HepG2 (cell line): Measurements from ENCODE around the gene CBFA2T2. TPM values are rescaled to one million over a fixed set of nuclear protein-coding genes. Genes with fewer than 3 reads are reported as not detected.

ENCODE experiments used
- ATAC-seq: fragments of 200-7000 bp; cut with Tn5 transposase; 3 replicates; pipeline ENCODE4 v1.9.1; 2020; ENCODE audit warnings: mild to moderate bottlenecking, moderate library complexity
- BruUV-seq: library from RNA; stranded (reverse); fragments of 400-500 nt; replicated peaks from 2 replicates; lab custom pipeline; 2021; lab: Mats Ljungman, UMichigan
- CTCF ChIA-PET: fragments of 300-600 bp; formaldehyde crosslinking; extraction: SDS; loops from one replicate; lab custom pipeline; 2021; ENCODE audit warnings: low total read pairs, inconsistent platforms, low intra/inter-chr PET ratio; lab: Yijun Ruan, JAX
- POLR2A ChIA-PET: fragments of 350-600 bp; sonication (Branson Sonifier 250); formaldehyde crosslinking; loops from one replicate; lab custom pipeline; 2020; ENCODE audit warnings: antibody characterized with exemption, inconsistent platforms; lab: Yijun Ruan, JAX
- DNase-seq: peaks from one replicate; pipeline ENCODE4 v3.0.0-alpha.2; 2015; ENCODE audit warnings: low spot score
- FAIRE-seq: peaks from 3 replicates; lab custom pipeline; 2011; peaks lifted over from hg19 to GRCh38; lab: Jason Lieb, UNC
- H2AFZ ChIP-seq: one replicate; pipeline ENCODE4 v1.6.1; 2011; ENCODE audit warnings: low read length, inconsistent platforms
- H3K27ac ChIP-seq: fragments of 300-600 bp; 3 replicates; pipeline ENCODE4 v1.8.0; 2011; ENCODE audit warnings: mixed run types, mild to moderate bottlenecking, mixed read lengths, low read length, inconsistent platforms; ENCODE audit not compliant: insufficient read depth; ENCODE audit errors: extremely low read length
- H3K27me3 ChIP-seq, 2 experiments: fragments of 200-600 bp in 1 of 2; 2 replicates in 1 of 2; 3 replicates in 1 of 2; pipeline versions ENCODE4 v1.6.0 to v1.8.0; 2011; ENCODE audit warnings: low read length in 2 of 2, mild to moderate bottlenecking in 2 of 2, moderate library complexity in 2 of 2, inconsistent platforms in 1 of 2; ENCODE audit not compliant: insufficient read depth in 2 of 2, control insufficient read depth in 1 of 2
- H3K36me3 ChIP-seq, 2 experiments: fragments of 200-600 bp in 1 of 2; replicated peaks in 1 of 2; 2 replicates in 1 of 2; 3 replicates in 1 of 2; pipeline versions ENCODE4 v1.5.1 to v1.8.0; 2011; ENCODE audit warnings: low read length in 2 of 2, inconsistent platforms in 1 of 2; ENCODE audit not compliant: insufficient read depth in 2 of 2, control insufficient read depth in 1 of 2
- H3K4me1 ChIP-seq: 2 replicates; pipeline ENCODE4 v1.5.1; 2012; ENCODE audit warnings: low read length, inconsistent platforms; ENCODE audit not compliant: insufficient read depth
- H3K4me2 ChIP-seq: 2 replicates; pipeline ENCODE4 v1.6.0; 2011; ENCODE audit warnings: low read depth, low read length, inconsistent platforms
- H3K4me3 ChIP-seq, 3 experiments: fragments of 200-600 bp in 1 of 3; sonication (generic), shearing (Covaris generic) in 1 of 3; replicated peaks in 1 of 3; 2 replicates each; pipeline ENCODE4 v1.5.1; 2011 to 2016; ENCODE audit warnings: low read length in 3 of 3, inconsistent platforms in 2 of 3, low read depth in 2 of 3, mild to moderate bottlenecking in 2 of 3, control low read depth in 1 of 3, mixed read lengths in 1 of 3; ENCODE audit not compliant: insufficient read depth in 1 of 3
- H3K79me2 ChIP-seq: one replicate; pipeline ENCODE4 v1.6.1; 2011; ENCODE audit warnings: low read length, inconsistent platforms; ENCODE audit not compliant: insufficient read depth
- H3K9ac ChIP-seq: 2 replicates; pipeline ENCODE4 v1.6.0; 2011; ENCODE audit warnings: mild to moderate bottlenecking, low read depth, low read length, inconsistent platforms; ENCODE audit not compliant: insufficient read depth
- H3K9me3 ChIP-seq: 2 replicates; pipeline ENCODE4 v1.5.1; 2012; ENCODE audit warnings: mild to moderate bottlenecking, low read length
- H4K20me1 ChIP-seq: 2 replicates; pipeline ENCODE4 v1.6.0; 2011; ENCODE audit warnings: inconsistent platforms, mild to moderate bottlenecking, low read length, moderate library complexity; ENCODE audit not compliant: insufficient read depth
- ARNTL ChIP-seq: sonication (generic); formaldehyde crosslinking; IDR thresholded peaks from 2 replicates; pipeline ENCODE4 v1.4.0; 2020; ENCODE audit warnings: mild to moderate bottlenecking, missing genetic modification reagents
- BORCS8-MEF2B ChIP-seq: sonication (generic); formaldehyde crosslinking; IDR thresholded peaks from 2 replicates; pipeline ENCODE4 v1.8.0; 2022; ENCODE audit warnings: mild to moderate bottlenecking, missing genetic modification reagents
- BRD4 ChIP-seq: sonication (generic); formaldehyde crosslinking; IDR thresholded peaks from 2 replicates; pipeline ENCODE4 v1.4.0; 2020; ENCODE audit warnings: missing genetic modification reagents
- CENPT ChIP-seq: sonication (generic); formaldehyde crosslinking; IDR thresholded peaks from 2 replicates; pipeline ENCODE4 v1.8.0; 2022; ENCODE audit warnings: low read depth, mild to moderate bottlenecking, moderate library complexity, missing genetic modification reagents
- E2F5 ChIP-seq: sonication (generic); formaldehyde crosslinking; conservative IDR thresholded peaks from 2 replicates; pipeline ENCODE4 v1.4.0; 2020; ENCODE audit warnings: missing genetic modification reagents
- EHMT2 ChIP-seq: fragments of 200-600 bp; sonication (generic); IDR thresholded peaks from 2 replicates; pipeline ENCODE4 v1.7.0; 2017; ENCODE audit warnings: antibody characterized with exemption, low read depth, low read length, borderline replicate concordance
- GLMP ChIP-seq: sonication (generic); formaldehyde crosslinking; IDR thresholded peaks from 2 replicates; pipeline ENCODE4 v1.9.0; 2021; ENCODE audit warnings: missing genetic modification reagents, mild to moderate bottlenecking, borderline replicate concordance
- HNRNPH1 ChIP-seq: fragments of 200-400 bp; formaldehyde crosslinking; optimal IDR thresholded peaks from 2 replicates; pipeline ENCODE3; 2017; ENCODE audit warnings: mild to moderate bottlenecking, low read depth, low read length
- KDM1A ChIP-seq: IDR thresholded peaks from 2 replicates; pipeline ENCODE4 v1.6.1; 2016; ENCODE audit warnings: missing compliant biosample characterization
- KLF13 ChIP-seq: sonication (generic); formaldehyde crosslinking; IDR thresholded peaks from 2 replicates; pipeline ENCODE4 v1.4.0; 2020; ENCODE audit warnings: mild to moderate bottlenecking, missing genetic modification reagents
- MYNN ChIP-seq: sonication (generic); formaldehyde crosslinking; IDR thresholded peaks from 2 replicates; pipeline ENCODE4 v1.4.0; 2020; ENCODE audit warnings: mild to moderate bottlenecking, low read depth, missing genetic modification reagents
- ZBTB20 ChIP-seq: sonication (generic); formaldehyde crosslinking; IDR thresholded peaks from 2 replicates; pipeline ENCODE4 v1.8.1; 2023; ENCODE audit warnings: missing genetic modification reagents, low read depth, mild to moderate bottlenecking, borderline replicate concordance
- ZBTB7B ChIP-seq: sonication (generic); formaldehyde crosslinking; IDR thresholded peaks from 2 replicates; pipeline ENCODE4 v1.4.0; 2020; ENCODE audit warnings: missing genetic modification reagents
- ZNF121 ChIP-seq: sonication (generic); formaldehyde crosslinking; IDR thresholded peaks from 2 replicates; pipeline ENCODE4 v1.5.0; 2020; ENCODE audit warnings: mild to moderate bottlenecking, missing genetic modification reagents
- ZNF234 ChIP-seq: sonication (generic); formaldehyde crosslinking; conservative IDR thresholded peaks from 2 replicates; pipeline ENCODE4 v1.5.1; 2020; ENCODE audit warnings: mild to moderate bottlenecking, missing genetic modification reagents
- ZNF362 ChIP-seq: sonication (generic); formaldehyde crosslinking; IDR thresholded peaks from 2 replicates; pipeline ENCODE4 v1.4.0; 2020; ENCODE audit warnings: missing genetic modification reagents, mild to moderate bottlenecking, borderline replicate concordance
- ZNF629 ChIP-seq: sonication (generic); formaldehyde crosslinking; conservative IDR thresholded peaks from 2 replicates; pipeline ENCODE4 v1.5.0; 2020; ENCODE audit warnings: missing genetic modification reagents
- ZNF746 ChIP-seq: sonication (generic); formaldehyde crosslinking; IDR thresholded peaks from 2 replicates; pipeline ENCODE4 v1.8.0; 2022; ENCODE audit warnings: mild to moderate bottlenecking, missing genetic modification reagents
- ZNF761 ChIP-seq: sonication (generic); formaldehyde crosslinking; conservative IDR thresholded peaks from 2 replicates; pipeline ENCODE4 v1.4.0; 2020; ENCODE audit warnings: mild to moderate bottlenecking, missing genetic modification reagents
- ZNF788 ChIP-seq: sonication (generic); formaldehyde crosslinking; IDR thresholded peaks from 2 replicates; pipeline ENCODE4 v1.5.0; 2020; ENCODE audit warnings: mild to moderate bottlenecking, missing genetic modification reagents, borderline replicate concordance
- whole genome bisulfite sequencing: methylation state at CpG from one replicate; pipeline ENCODE4 v1.1.6; 2017; ENCODE audit warnings: low lambda C conversion rate; 5-methylcytosine and 5-hydroxymethylcytosine counted together
- in situ Hi-C: cut with HindIII; loops from 2 replicates; pipeline ENCODE4 v1.10.0; 2017; ENCODE audit warnings: low pct_unique_long_range_greater_than_20kb; ENCODE audit not compliant: extremely low pct_ligation_motif_present
- intact Hi-C: fragments of 100-400 bp; cut with micrococcal nuclease; formaldehyde crosslinking; loops from one replicate; pipeline ENCODE4 v1.10.0; 2022; ENCODE audit not compliant: unreplicated experiment
- polyA plus RNA-seq, 8 experiments: library from polyadenylated mRNA; depleted of rRNA in 3 of 8; stranded (reverse) in 7 of 8; unstranded in 1 of 8; fragments of >200 nt; fragmentation: Illumina TruSeq in 4 of 8; extraction: Trizol in 4 of 8; gene quantifications; 2 replicates each; pipeline versions ENCODE4 v1.2.1 to v1.2.3, GENCODE V29; 2011 to 2016; ENCODE audit warnings: low read depth in 4 of 8, missing spikeins in 1 of 8, mixed read lengths in 1 of 8; ENCODE audit not compliant: insufficient read depth in 1 of 8
- total RNA-seq, 5 experiments: library from RNA; depleted of rRNA; stranded (reverse); fragments of >200 nt; fragmentation: Illumina TruSeq; extraction: Trizol; gene quantifications; 2 replicates each; pipeline ENCODE4 v1.2.3, GENCODE V29; 2016; ENCODE audit warnings: low read depth in 1 of 5
- TF ChIP-seq, protein P1 (sequence below): sonication (generic); formaldehyde crosslinking; IDR thresholded peaks from 2 replicates; pipeline ENCODE4 v1.4.0; 2020; ENCODE audit warnings: mild to moderate bottlenecking, missing genetic modification reagents

CBFA2T2 gene
- total and polyA plus RNA-seq, 2 of the 13 experiments (the other 11 are each of a cell fraction or from before 2014, with no cell fraction given): 6.3 to 21.2 TPM

DNA sequence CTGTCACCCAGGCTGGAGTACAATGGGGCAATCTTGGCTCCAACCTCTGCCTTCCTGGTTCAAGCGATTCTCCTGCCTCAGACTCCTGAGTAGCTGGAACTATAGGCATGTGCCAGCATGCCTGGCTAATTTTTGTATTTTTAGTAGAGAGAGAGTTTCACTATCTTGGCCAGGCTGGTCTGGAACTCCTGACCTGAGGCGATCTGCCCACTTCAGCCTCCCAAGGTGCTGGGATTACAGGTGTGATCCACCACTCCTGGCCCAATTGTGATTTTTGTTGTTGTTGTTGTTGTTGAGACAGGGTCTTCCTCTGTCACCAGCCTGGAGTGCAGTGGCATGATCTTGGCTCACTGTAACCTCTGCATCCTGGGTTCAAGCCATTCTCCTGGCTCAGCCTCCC lies 69.3 kb downstream of the CBFA2T2 start (continued):
- TF ChIP-seq E2F5 (CRISPR knock-in tag) (no peak), ZNF761 (no peak), BORCS8-MEF2B (CRISPR knock-in tag) (0 out of 2 replicates have a peak, but pooled peaks have one; percentile 28), KLF13 (no peak), ARNTL (CRISPR knock-in tag) (no peak), ZNF362 (CRISPR knock-in tag) (peak; percentile 29; the same call in 1 of the 2 replicates), ZNF121 (CRISPR knock-in tag) (0 out of 2 replicates have a peak, but pooled peaks have one; percentile 16), MYNN (CRISPR knock-in tag) (no peak), ZNF788 (CRISPR knock-in tag) (no peak), ZNF746 (no peak), ZBTB20 (CRISPR knock-in tag) (no peak)
- TF ChIP-seq, all 625 proteins: peak for 10

DNA sequence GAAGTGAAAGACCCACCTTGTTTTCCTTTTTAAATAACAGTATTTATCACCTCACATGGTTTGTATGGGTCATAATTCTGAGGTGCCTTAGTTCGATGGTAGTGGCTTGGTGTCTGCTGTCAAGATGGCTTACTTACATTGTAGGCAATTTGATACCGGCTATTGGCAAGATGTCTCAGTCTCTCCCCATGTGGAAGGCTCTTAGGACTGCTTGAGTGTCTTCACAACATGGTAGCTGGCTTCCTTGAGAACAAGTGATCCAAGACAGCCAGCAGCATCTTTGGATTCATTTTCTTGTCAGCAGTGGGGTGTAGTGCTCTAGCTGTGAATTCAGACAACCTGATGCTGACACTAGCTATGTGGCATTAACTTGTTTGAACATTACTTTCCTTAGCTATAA lies 70.1 kb downstream of the CBFA2T2 start:
- H3K36me3 ChIP-seq: no peaks in the 10 kb centered on the region; a peak in 1 of 5 replicates
- no peaks in the 10 kb centered on the region for H4K20me1 ChIP-seq
- DNase-seq: no peak
- FAIRE-seq: no peak
- intact Hi-C loops (loop anchor here (5.0 to 10.0 kb wide), 2 partner anchors 42 to 45 kb away; no protein-coding TSS in a partner anchor), in situ Hi-C loops (no loop called here)
- ChIA-PET CTCF (no interaction called here), POLR2A (interaction anchor here (1.1 kb wide), 1 partner anchor 70 kb away, joined by 4 read pairs; the partner anchor contains the start of gene CBFA2T2)
- peaks cover 22% of the 10 kb centered on the region for H3K79me2 ChIP-seq
- H3K4me3 ChIP-seq: no peak overlapping the region
- BruUV-seq: no TSS peak
- 96% methylated on average over 2 of the region's 2 CpGs for WGBS
- H3K27ac ChIP-seq: peak overlapping the region; percentile 17
- H3K9me3 ChIP-seq: no peaks in the 10 kb centered on the region
- H3K4me2 ChIP-seq: no peak overlapping the region
- no peak for ATAC-seq
- H2AFZ ChIP-seq: no peak overlapping the region
- no peaks in the 10 kb centered on the region for H3K27me3 ChIP-seq
- no peak overlapping the region for H3K9ac ChIP-seq
- H3K4me1 ChIP-seq: peaks cover 73% of the 10 kb centered on the region
- no peak for TF ChIP-seq BRD4 (CRISPR knock-in tag)
- no peak for TF ChIP-seq CENPT (CRISPR knock-in tag)
- TF ChIP-seq GLMP: no peak
- TF ChIP-seq EHMT2: no peak
- no peak for TF ChIP-seq ZBTB7B
- TF ChIP-seq HNRNPH1: no peak
- TF ChIP-seq, protein P1, sequence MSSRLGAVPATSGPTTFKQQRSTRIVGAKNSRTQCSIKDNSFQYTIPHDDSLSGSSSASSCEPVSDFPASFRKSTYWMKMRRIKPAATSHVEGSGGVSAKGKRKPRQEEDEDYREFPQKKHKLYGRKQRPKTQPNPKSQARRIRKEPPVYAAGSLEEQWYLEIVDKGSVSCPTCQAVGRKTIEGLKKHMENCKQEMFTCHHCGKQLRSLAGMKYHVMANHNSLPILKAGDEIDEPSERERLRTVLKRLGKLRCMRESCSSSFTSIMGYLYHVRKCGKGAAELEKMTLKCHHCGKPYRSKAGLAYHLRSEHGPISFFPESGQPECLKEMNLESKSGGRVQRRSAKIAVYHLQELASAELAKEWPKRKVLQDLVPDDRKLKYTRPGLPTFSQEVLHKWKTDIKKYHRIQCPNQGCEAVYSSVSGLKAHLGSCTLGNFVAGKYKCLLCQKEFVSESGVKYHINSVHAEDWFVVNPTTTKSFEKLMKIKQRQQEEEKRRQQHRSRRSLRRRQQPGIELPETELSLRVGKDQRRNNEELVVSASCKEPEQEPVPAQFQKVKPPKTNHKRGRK (CRISPR knock-in tag): no peak
- no peak for TF ChIP-seq KDM1A (CRISPR knock-in tag)
- TF ChIP-seq ZNF234 (CRISPR knock-in tag): no peak
- no peak for TF ChIP-seq ZNF629 (CRISPR knock-in tag)
